GM23338 (cell line): ENCODE data around the gene GRID1. TPM values are rescaled to one million over a fixed set of nuclear protein-coding genes. Genes with fewer than 3 reads are reported as not detected.

Experiments used
- ATAC-seq: fragments of 200-7000 bp; cut with Tn5 transposase; 3 replicates; pipeline ENCODE4 v1.9.1; 2020
- DNase-seq: peaks from one replicate; pipeline ENCODE4 v3.0.0-alpha.2; 2015; ENCODE audit warnings: low spot score
- H2AFZ ChIP-seq: fragments of 200-600 bp; sonication (generic); 2 replicates; pipeline ENCODE4 v1.8.0; 2016; ENCODE audit warnings: antibody characterized with exemption, mild to moderate bottlenecking, moderate library complexity
- H3F3A ChIP-seq: fragments of 200-600 bp; sonication (generic); replicated peaks from 2 replicates; pipeline ENCODE4 v1.8.0; 2017; ENCODE audit warnings: antibody characterized with exemption, mixed run types, low read depth
- H3K27ac ChIP-seq: fragments of 200-600 bp; sonication (generic); 2 replicates; pipeline ENCODE4 v1.6.1; 2016; ENCODE audit warnings: low read depth
- H3K27me3 ChIP-seq: fragments of 200-600 bp; sonication (generic); 2 replicates; pipeline ENCODE4 v1.8.0; 2016; ENCODE audit warnings: mild to moderate bottlenecking, mixed run types, moderate library complexity; ENCODE audit not compliant: insufficient read depth
- H3K36me3 ChIP-seq: fragments of 200-600 bp; sonication (generic); 2 replicates; pipeline ENCODE4 v1.8.0; 2016; ENCODE audit warnings: mild to moderate bottlenecking; ENCODE audit not compliant: insufficient read depth
- H3K4me1 ChIP-seq: fragments of 200-600 bp; sonication (generic); 2 replicates; pipeline ENCODE4 v1.8.0; 2016; ENCODE audit warnings: mild to moderate bottlenecking, moderate library complexity; ENCODE audit not compliant: insufficient read depth
- H3K4me2 ChIP-seq: fragments of 200-600 bp; sonication (generic); 2 replicates; pipeline ENCODE4 v1.7.1; 2017; ENCODE audit warnings: mixed run types
- H3K4me3 ChIP-seq: fragments of 200-600 bp; sonication (generic); 2 replicates; pipeline ENCODE4 v1.6.1; 2016; ENCODE audit warnings: mixed run types
- H3K79me2 ChIP-seq: fragments of 200-600 bp; sonication (generic); replicated peaks from 2 replicates; pipeline ENCODE4 v1.8.0; 2017; ENCODE audit warnings: mild to moderate bottlenecking; ENCODE audit not compliant: insufficient read depth
- H3K9me2 ChIP-seq: fragments of 200-600 bp; sonication (generic); 2 replicates; pipeline ENCODE4 v1.8.0; 2017; ENCODE audit not compliant: insufficient read depth
- H4K20me1 ChIP-seq: fragments of 200-600 bp; sonication (generic); replicated peaks from 2 replicates; pipeline ENCODE4 v1.8.0; 2017; ENCODE audit warnings: mild to moderate bottlenecking; ENCODE audit not compliant: insufficient read depth
- H3K27ac Mint-ChIP-seq: 2 replicates; pipeline ENCODE4 v1.8.0; 2020; ENCODE audit warnings: inconsistent platforms, mild to moderate bottlenecking, moderate library complexity, mixed read lengths
- H3K27me3 Mint-ChIP-seq: 3 replicates; pipeline ENCODE4 v1.8.0; 2022; ENCODE audit warnings: low read depth, mild to moderate bottlenecking, moderate library complexity, mixed read lengths, inconsistent platforms; ENCODE audit not compliant: insufficient read depth, poor library complexity
- H3K36me3 Mint-ChIP-seq: 3 replicates; pipeline ENCODE4 v1.8.0; 2021; ENCODE audit warnings: low read depth, mild to moderate bottlenecking, inconsistent platforms, moderate library complexity, mixed read lengths
- H3K4me1 Mint-ChIP-seq: 3 replicates; pipeline ENCODE4 v1.8.0; 2020; ENCODE audit warnings: mild to moderate bottlenecking, inconsistent platforms, mixed read lengths
- H3K4me3 Mint-ChIP-seq: 3 replicates; pipeline ENCODE4 v1.8.0; 2021; ENCODE audit warnings: moderate library complexity, mild to moderate bottlenecking, inconsistent platforms, mixed read lengths
- H3K9me3 Mint-ChIP-seq: 3 replicates; pipeline ENCODE4 v1.8.0; 2020; ENCODE audit warnings: moderate library complexity, mild to moderate bottlenecking, inconsistent platforms, mixed read lengths
- CREB1 ChIP-seq: fragments of 250-450 bp; sonication (Bioruptor Pico); IDR thresholded peaks from 2 replicates; pipeline ENCODE4 v1.5.0; 2020; ENCODE audit warnings: low read depth, mild to moderate bottlenecking, moderate library complexity
- CTCF ChIP-seq, 2 experiments: fragments of 200-600 bp in 1 of 2; sonication (generic) in 1 of 2; conservative IDR thresholded peaks; 2 replicates each; pipeline versions ENCODE4 v1.5.1 to v1.6.1; 2016 to 2017; ENCODE audit warnings: antibody characterized with exemption in 2 of 2, low read depth in 2 of 2, mild to moderate bottlenecking in 2 of 2, moderate library complexity in 1 of 2
- ETS1 ChIP-seq: IDR thresholded peaks from 2 replicates; pipeline ENCODE4 v1.6.1; 2016; ENCODE audit warnings: antibody characterized with exemption
- EZH2 ChIP-seq: fragments of 200-600 bp; sonication (generic); IDR thresholded peaks from one replicate; pipeline ENCODE4 v1.8.0; 2017; ENCODE audit warnings: antibody characterized with exemption, mild to moderate bottlenecking, low read depth; ENCODE audit not compliant: unreplicated experiment
- EZH2phosphoT487 ChIP-seq: fragments of 200-600 bp; sonication (generic); IDR thresholded peaks from one replicate; pipeline ENCODE4 v1.8.1; 2018; ENCODE audit warnings: antibody characterized with exemption; ENCODE audit not compliant: unreplicated experiment
- JUNB ChIP-seq: IDR thresholded peaks from one replicate; pipeline ENCODE4 v1.6.1; 2016; ENCODE audit warnings: antibody characterized with exemption; ENCODE audit not compliant: unreplicated experiment
- NANOG ChIP-seq: IDR thresholded peaks from 2 replicates; pipeline ENCODE4 v1.6.1; 2016; ENCODE audit warnings: antibody characterized with exemption, borderline replicate concordance
- POLR2AphosphoS5 ChIP-seq: IDR thresholded peaks from 2 replicates; pipeline ENCODE4 v1.6.1; 2016; ENCODE audit warnings: antibody characterized with exemption, low read depth
- REST ChIP-seq: IDR thresholded peaks from one replicate; pipeline ENCODE4 v1.6.1; 2018; ENCODE audit warnings: antibody characterized with exemption; ENCODE audit not compliant: unreplicated experiment
- STAT1 ChIP-seq: IDR thresholded peaks from one replicate; pipeline ENCODE4 v1.6.1; 2016; ENCODE audit warnings: antibody characterized with exemption; ENCODE audit not compliant: unreplicated experiment
- ZNF114 ChIP-seq: fragments of 250-450 bp; sonication (Bioruptor Pico); IDR thresholded peaks from 2 replicates; pipeline ENCODE4 v1.5.0; 2020; ENCODE audit warnings: mild to moderate bottlenecking, moderate library complexity
- ZNF331 ChIP-seq: fragments of 250-450 bp; sonication (Bioruptor Pico); IDR thresholded peaks from 2 replicates; pipeline ENCODE4 v1.5.0; 2020; ENCODE audit warnings: low read depth, mild to moderate bottlenecking, moderate library complexity
- ZNF462 ChIP-seq: fragments of 250-450 bp; sonication (Bioruptor Pico); IDR thresholded peaks from 2 replicates; pipeline ENCODE4 v1.5.0; 2020; ENCODE audit warnings: mild to moderate bottlenecking, moderate library complexity
- polyA plus RNA-seq: library from polyadenylated mRNA; unstranded; fragments of >200 nt; fragmentation: Nextera tagmentation; extraction: Ambion mirVana; gene quantifications from 2 replicates; pipeline ENCODE4 v1.2.1, GENCODE V29; 2016
- total RNA-seq: library from RNA; depleted of rRNA; stranded (reverse); fragments of >200 nt; shearing (Covaris generic); gene quantifications from 2 replicates; pipeline ENCODE4 v1.2.3, GENCODE V29; 2014

GRID1 gene
- total and polyA plus RNA-seq, 2 experiments from 2014 or later: 0.14 to 0.15 TPM

- Histone ChIP-seq H3K79me2 (no peaks in the 10 kb centered on the region), H4K20me1 (no peaks in the 10 kb centered on the region), H2AFZ (no peak overlapping the region), H3K4me3 (no peak overlapping the region), H3K36me3 (no peaks in the 10 kb centered on the region), H3K27ac (no peak overlapping the region), H3K9me2 (no peaks in the 10 kb centered on the region), H3K4me1 (no peaks in the 10 kb centered on the region; the same call in 1 of the 2 replicates), H3K27me3 (no peaks in the 10 kb centered on the region), H3K4me2 (no peak overlapping the region), H3F3A (no peaks in the 10 kb centered on the region)
- H3K27ac Mint-ChIP-seq: no peak overlapping the region
- DNase-seq (no peak), ATAC-seq (no peak)
- peaks cover 7% of the 10 kb centered on the region for H3K27me3 Mint-ChIP-seq
- TF ChIP-seq ZNF114 (CRISPR knock-in tag) (no peak), ZNF331 (CRISPR knock-in tag) (no peak), CREB1 (CRISPR knock-in tag) (no peak), REST (no peak), EZH2phosphoT487 (no peak), ZNF462 (CRISPR knock-in tag) (no peak), STAT1 (no peak), POLR2AphosphoS5 (no peak), ETS1 (no peak), JUNB (no peak), NANOG (no peak), CTCF (conservative IDR thresholded peaks at IDR 0.05; ENCODE audit: low read depth in 2 of 2) (no peak), EZH2 (no peak)
- H3K4me1 Mint-ChIP-seq: peaks cover 10% of the 10 kb centered on the region
- H3K36me3 Mint-ChIP-seq: peaks cover 5% of the 10 kb centered on the region; the same call in 1 of the 3 replicates
- peaks cover 62% of the 10 kb centered on the region for H3K9me3 Mint-ChIP-seq
- no peak overlapping the region for H3K4me3 Mint-ChIP-seq
These were observed 449.0 kb downstream of the GRID1 start for GRCh38 chr10:85917601-85918000.
